Neural cell (in vitro differentiated cells): ENCODE measurements around the gene CFAP299. TPM values are rescaled to one million over a fixed set of nuclear protein-coding genes. Genes with fewer than 3 reads are reported as not detected.

Experiments used
- H2AFZ ChIP-seq: fragments of 200-600, 300-800 bp; sonication (generic), shearing (Covaris generic); 2 replicates; pipeline ENCODE4 v1.6.0; 2014; ENCODE audit warnings: low read depth, mild to moderate bottlenecking, antibody characterized with exemption, low read length, moderate library complexity
- H3F3A ChIP-seq: fragments of 200-600 bp; shearing (Covaris generic); 2 replicates; pipeline ENCODE4 v1.6.1; 2016; ENCODE audit warnings: mild to moderate bottlenecking, moderate library complexity, mixed read lengths, antibody characterized with exemption, low read length; ENCODE audit not compliant: insufficient read depth, poor library complexity, severe bottlenecking
- H3K27ac ChIP-seq: fragments of 200-600, 300-800 bp; sonication (generic), shearing (Covaris generic); 2 replicates; pipeline ENCODE4 v1.5.1; 2014; ENCODE audit warnings: mild to moderate bottlenecking, low read length, moderate library complexity
- H3K27me3 ChIP-seq: fragments of 300-800, 200-600 bp; sonication (generic), shearing (Covaris generic); 2 replicates; pipeline ENCODE4 v1.6.0; 2014; ENCODE audit warnings: mild to moderate bottlenecking, low read depth, low read length, moderate library complexity; ENCODE audit not compliant: insufficient read depth
- H3K36me3 ChIP-seq: fragments of 300-800, 200-600 bp; sonication (generic), shearing (Covaris generic); 2 replicates; pipeline ENCODE4 v1.5.1; 2014; ENCODE audit warnings: mild to moderate bottlenecking, antibody characterized with exemption, low read length, moderate library complexity; ENCODE audit not compliant: insufficient read depth
- H3K4me2 ChIP-seq: fragments of 300-800, 200-600 bp; sonication (generic), shearing (Covaris generic); 2 replicates; pipeline ENCODE4 v1.6.0; 2014; ENCODE audit warnings: mild to moderate bottlenecking, low read length
- H3K4me3 ChIP-seq: fragments of 300-800, 200-600 bp; sonication (generic), shearing (Covaris generic); 2 replicates; pipeline ENCODE4 v1.5.1; 2014; ENCODE audit warnings: mild to moderate bottlenecking, low read length, moderate library complexity
- H3K79me2 ChIP-seq: fragments of 200-600 bp; shearing (Covaris generic); replicated peaks from 2 replicates; pipeline ENCODE4 v1.6.0; 2014; ENCODE audit warnings: mild to moderate bottlenecking, low read length, moderate library complexity; ENCODE audit not compliant: insufficient read depth
- H3K9ac ChIP-seq: fragments of 300-800, 200-600 bp; sonication (generic), shearing (Covaris generic); 2 replicates; pipeline ENCODE4 v1.6.1; 2016; ENCODE audit warnings: mild to moderate bottlenecking, low read length, mixed read lengths
- H3K9me2 ChIP-seq: fragments of 200-600 bp; shearing (Covaris generic); 2 replicates; pipeline ENCODE4 v1.6.1; 2016; ENCODE audit warnings: mild to moderate bottlenecking, low read length, mixed read lengths; ENCODE audit not compliant: insufficient read depth
- H3K9me3 ChIP-seq: fragments of 200-600, 300-800 bp; sonication (generic), shearing (Covaris generic); 2 replicates; pipeline ENCODE4 v1.6.1; 2016; ENCODE audit warnings: mild to moderate bottlenecking, mixed run types, low read length, moderate library complexity, mixed read lengths
- H4K20me1 ChIP-seq: fragments of 200-600 bp; shearing (Covaris generic); 2 replicates; pipeline ENCODE4 v1.6.1; 2016; ENCODE audit warnings: mild to moderate bottlenecking, mixed run types; ENCODE audit not compliant: insufficient read depth
- CTCF ChIP-seq: fragments of 450-650 bp; IDR thresholded peaks from 2 replicates; pipeline ENCODE4 v1.5.1; 2014; ENCODE audit warnings: antibody characterized with exemption, mild to moderate bottlenecking, moderate library complexity; ENCODE audit not compliant: poor library complexity, severe bottlenecking
- EP300 ChIP-seq: fragments of 450-650 bp; conservative IDR thresholded peaks from 2 replicates; pipeline ENCODE4 v1.6.1; 2014; ENCODE audit warnings: antibody characterized with exemption, mild to moderate bottlenecking, moderate library complexity; ENCODE audit not compliant: poor library complexity, severe bottlenecking
- EZH2 ChIP-seq: fragments of 200-600, 300-800 bp; shearing (Covaris generic), sonication (generic); IDR thresholded peaks from 2 replicates; pipeline ENCODE4 v1.6.1; 2014; ENCODE audit warnings: antibody characterized with exemption, low read length, borderline replicate concordance, mild to moderate bottlenecking; ENCODE audit not compliant: insufficient read depth, poor library complexity, severe bottlenecking
- MXI1 ChIP-seq: fragments of 450-650 bp; conservative IDR thresholded peaks from 2 replicates; pipeline ENCODE4 v1.6.1; 2014; ENCODE audit warnings: antibody characterized with exemption, mild to moderate bottlenecking; ENCODE audit not compliant: poor library complexity, severe bottlenecking
- POLR2AphosphoS5 ChIP-seq: IDR thresholded peaks from 2 replicates; pipeline ENCODE4 v1.6.1; 2012
- RAD21 ChIP-seq: fragments of 450-650 bp; conservative IDR thresholded peaks from 2 replicates; pipeline ENCODE4 v1.6.1; 2014; ENCODE audit warnings: antibody characterized with exemption, mild to moderate bottlenecking, moderate library complexity
- REST ChIP-seq: IDR thresholded peaks from 2 replicates; pipeline ENCODE4 v1.6.1; 2012; ENCODE audit warnings: borderline replicate concordance
- SMC3 ChIP-seq: fragments of 450-650 bp; conservative IDR thresholded peaks from 2 replicates; pipeline ENCODE4 v1.6.1; 2014; ENCODE audit warnings: antibody characterized with exemption, mild to moderate bottlenecking, moderate library complexity; ENCODE audit not compliant: poor library complexity
- TAF1 ChIP-seq: IDR thresholded peaks from 2 replicates; pipeline ENCODE4 v1.6.1; 2012; ENCODE audit warnings: low read depth
- polyA plus RNA-seq: library from polyadenylated mRNA; depleted of rRNA; stranded (reverse); fragments of >200 nt; gene quantifications from 2 replicates; pipeline ENCODE4 v1.2.3, GENCODE V29; 2014

CFAP299 gene
- polyA plus RNA-seq, 1 donor from 2014 or later, result not detected

GRCh38 chr4:80407246-80407645, 71.7 kb downstream of the CFAP299 start:
- no peak overlapping the region for H3K4me2 ChIP-seq
- H4K20me1 ChIP-seq, result no peaks in the 10 kb centered on the region

GRCh38 chr4:80409809-80410208, 74.3 kb downstream of the CFAP299 start:
- Histone ChIP-seq H2AFZ (no peak overlapping the region), H3K9me3 (no peaks in the 10 kb centered on the region)
- TF ChIP-seq EZH2 (no peak), POLR2AphosphoS5 (no peak), RAD21 (no peak), MXI1 (no peak), TAF1 (no peak), REST (no peak), CTCF (no peak)

More at GRCh38 chr4:80407246-80407645, 71.7 kb downstream of the CFAP299 start:
- Histone ChIP-seq H3K4me3 (no peak overlapping the region), H2AFZ (no peak overlapping the region), H3K27me3 (no peaks in the 10 kb centered on the region), H3K79me2 (no peaks in the 10 kb centered on the region), H3K36me3 (no peaks in the 10 kb centered on the region), H3K9ac (no peak overlapping the region), H3K9me2 (no peaks in the 10 kb centered on the region), H3K9me3 (no peaks in the 10 kb centered on the region), H3F3A (no peaks in the 10 kb centered on the region), H3K27ac (no peak overlapping the region)
- no peak for TF ChIP-seq MXI1
- no peak for TF ChIP-seq POLR2AphosphoS5
- TF ChIP-seq EP300, result no peak
- no peak for TF ChIP-seq SMC3
- TF ChIP-seq CTCF, result no peak
- no peak for TF ChIP-seq RAD21
- no peak for TF ChIP-seq EZH2
- no peak for TF ChIP-seq TAF1
- no peak for TF ChIP-seq REST

More at GRCh38 chr4:80409809-80410208, 74.3 kb downstream of the CFAP299 start:
- Histone ChIP-seq H3F3A (no peaks in the 10 kb centered on the region), H3K27ac (no peak overlapping the region), H3K9ac (no peak overlapping the region), H3K36me3 (no peaks in the 10 kb centered on the region), H4K20me1 (no peaks in the 10 kb centered on the region), H3K27me3 (no peaks in the 10 kb centered on the region), H3K4me3 (no peak overlapping the region), H3K79me2 (no peaks in the 10 kb centered on the region), H3K9me2 (no peaks in the 10 kb centered on the region), H3K4me2 (no peak overlapping the region)
